ENCODE results near the gene NEU2. TPM values are rescaled to one million over a fixed set of nuclear protein-coding genes. Genes with fewer than 3 reads are reported as not detected.
"Not testable (repeated sequence)": the region's sequence is repeated elsewhere in the genome, so short reads cannot be mapped to it uniquely, and the experiment has no call there.

Gene NEU2
- total RNA-seq, 1 experiment from 2014 or later: not detected

DNA sequence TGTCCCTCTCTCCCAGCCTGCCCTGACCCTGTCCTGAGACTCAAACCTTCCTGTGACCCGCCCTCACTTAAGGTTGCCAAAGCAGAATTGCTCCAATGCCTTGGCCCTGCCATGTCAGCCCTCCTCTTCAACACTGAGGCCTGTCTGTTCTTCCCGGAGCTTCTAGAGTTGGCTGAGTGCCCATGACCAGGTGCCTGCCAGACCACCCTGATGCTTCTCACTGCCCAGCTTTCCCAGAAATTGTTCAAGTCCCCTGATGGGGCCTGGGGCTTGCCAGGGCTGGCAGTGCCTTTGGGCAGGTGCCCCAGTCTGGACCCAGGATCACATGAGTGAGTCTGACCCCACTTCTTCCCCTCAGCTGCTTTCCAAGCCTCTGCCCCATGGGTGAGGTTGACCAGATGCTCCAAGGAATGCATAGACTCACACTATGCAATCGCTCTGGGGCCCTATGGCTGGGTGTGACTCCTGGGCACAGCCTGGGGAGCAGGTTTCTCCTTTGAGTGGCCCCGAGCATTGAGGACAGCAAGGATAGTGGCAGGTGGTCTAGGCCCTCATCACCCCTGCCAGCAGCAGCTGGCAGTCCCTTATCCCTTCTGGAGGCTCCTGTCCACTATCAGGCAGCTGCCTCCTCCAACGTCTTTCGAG lies 24.6 kb downstream of the NEU2 start:
- DNase-seq (ENCODE audit: low read depth): no peak

DNA sequence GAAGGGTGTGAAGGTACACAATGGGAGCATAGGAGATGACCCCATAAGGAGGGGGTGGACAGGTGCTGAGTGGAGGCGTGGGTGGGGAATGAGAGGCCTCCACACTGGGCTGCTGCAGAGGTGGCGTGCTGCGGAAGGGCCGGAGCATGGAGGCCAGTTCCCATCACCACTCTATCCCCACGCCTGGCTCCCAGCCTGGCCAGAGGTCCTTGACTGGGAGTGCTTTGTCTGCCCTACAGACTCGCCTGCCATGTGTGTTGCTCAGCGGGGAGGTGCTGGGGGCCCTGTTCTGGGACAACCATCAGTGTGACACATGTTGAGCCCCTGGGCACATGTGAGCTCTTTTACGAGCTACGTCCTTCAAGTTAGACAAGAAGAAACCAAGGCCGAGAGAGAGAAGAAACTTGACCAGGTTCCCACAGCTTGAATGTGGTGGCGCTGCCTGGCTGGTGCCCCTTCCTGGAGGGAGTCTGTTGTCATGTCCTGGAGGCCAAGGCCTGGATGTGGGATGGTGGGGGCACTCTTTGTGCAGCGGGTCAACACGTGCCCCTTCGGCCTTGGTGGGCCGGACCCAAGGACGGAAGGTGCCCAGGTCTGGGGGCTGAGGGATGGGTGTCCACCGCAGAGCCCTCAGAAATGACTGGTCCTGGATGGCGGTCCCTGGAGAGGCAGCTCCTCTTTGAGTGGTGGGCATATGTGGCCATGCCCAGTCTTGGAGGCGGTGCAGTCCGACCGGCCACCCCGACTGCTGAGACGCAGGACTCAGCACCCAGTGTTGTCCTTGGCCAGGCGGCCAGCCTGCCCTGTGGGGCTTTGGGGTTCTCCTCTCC lies 26.5 kb downstream of the NEU2 start:
- no peak for DNase-seq (ENCODE audit: low read depth)

DNA sequence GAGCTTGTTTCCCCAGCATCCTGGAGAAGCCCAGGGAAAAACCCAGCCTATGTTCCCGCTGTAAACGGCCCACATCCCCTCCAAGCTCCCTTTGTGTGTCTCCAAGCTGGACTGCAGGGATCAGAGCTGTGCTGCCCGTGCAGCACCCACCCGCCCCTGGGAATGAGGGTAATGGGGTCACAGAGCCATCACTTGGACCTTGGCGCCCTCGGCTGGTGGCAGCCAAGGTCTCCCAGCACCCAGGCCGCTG lies 27.0 kb downstream of the NEU2 start:
- no peak for DNase-seq (ENCODE audit: low read depth)

DNA sequence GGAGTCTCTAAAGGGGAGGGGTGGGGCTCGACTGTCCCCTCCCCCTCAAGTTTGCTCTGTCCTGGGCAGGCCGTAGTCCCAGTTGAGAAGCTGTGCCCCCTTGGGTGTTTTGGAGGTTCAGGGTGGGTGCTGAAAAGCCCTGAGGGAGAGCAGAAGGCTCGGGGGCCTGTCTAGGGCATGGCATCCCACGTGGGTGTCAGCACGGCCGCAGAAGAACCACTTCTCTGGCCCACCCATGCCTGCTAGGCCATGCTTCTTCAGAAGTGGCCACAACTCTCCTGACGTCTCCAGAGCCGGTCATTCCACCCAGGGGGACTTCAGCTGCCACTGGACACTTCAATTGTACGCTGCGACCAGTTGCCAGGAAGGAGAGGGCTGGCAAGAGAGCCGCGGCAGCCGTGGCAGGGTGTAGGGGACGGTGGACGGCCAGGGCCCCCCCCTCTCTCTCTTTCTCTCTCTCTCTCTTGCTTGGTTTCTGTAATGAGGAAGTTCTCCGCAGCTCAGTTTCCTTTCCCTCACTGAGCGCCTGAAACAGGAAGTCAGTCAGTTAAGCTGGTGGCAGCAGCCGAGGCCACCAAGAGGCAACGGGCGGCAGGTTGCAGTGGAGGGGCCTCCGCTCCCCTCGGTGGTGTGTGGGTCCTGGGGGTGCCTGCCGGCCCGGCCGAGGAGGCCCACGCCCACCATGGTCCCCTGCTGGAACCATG lies 27.5 kb downstream of the NEU2 start, which contains the start of gene INPP5D:
Gene INPP5D, plus strand, starts transcription at position 546 of the 704 bp plus-strand sequence. Its CDS starts 137 bp downstream, at position 683.
- no peak for DNase-seq (ENCODE audit: low read depth)

DNA sequence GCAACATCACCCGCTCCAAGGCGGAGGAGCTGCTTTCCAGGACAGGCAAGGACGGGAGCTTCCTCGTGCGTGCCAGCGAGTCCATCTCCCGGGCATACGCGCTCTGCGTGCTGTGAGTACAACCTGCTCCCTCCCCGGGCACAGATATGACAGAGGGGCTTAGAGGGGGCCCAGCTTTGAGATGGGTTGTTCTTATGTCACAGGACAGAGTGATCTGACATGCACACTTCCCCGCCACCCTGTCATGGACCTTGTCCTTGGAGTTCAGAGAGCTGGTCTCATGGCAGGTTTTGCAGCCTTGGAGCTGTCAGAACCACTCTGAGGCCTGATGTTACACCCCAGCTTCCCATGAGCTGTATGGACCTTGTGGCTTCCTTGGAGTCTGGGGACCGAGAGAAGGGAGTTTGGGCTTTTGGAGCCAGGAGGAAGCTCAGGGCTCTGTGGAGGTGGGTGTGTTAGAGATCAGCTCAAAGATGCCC lies 28.1 kb downstream of the NEU2 start:
- no peak for DNase-seq (ENCODE audit: low read depth)

DNA sequence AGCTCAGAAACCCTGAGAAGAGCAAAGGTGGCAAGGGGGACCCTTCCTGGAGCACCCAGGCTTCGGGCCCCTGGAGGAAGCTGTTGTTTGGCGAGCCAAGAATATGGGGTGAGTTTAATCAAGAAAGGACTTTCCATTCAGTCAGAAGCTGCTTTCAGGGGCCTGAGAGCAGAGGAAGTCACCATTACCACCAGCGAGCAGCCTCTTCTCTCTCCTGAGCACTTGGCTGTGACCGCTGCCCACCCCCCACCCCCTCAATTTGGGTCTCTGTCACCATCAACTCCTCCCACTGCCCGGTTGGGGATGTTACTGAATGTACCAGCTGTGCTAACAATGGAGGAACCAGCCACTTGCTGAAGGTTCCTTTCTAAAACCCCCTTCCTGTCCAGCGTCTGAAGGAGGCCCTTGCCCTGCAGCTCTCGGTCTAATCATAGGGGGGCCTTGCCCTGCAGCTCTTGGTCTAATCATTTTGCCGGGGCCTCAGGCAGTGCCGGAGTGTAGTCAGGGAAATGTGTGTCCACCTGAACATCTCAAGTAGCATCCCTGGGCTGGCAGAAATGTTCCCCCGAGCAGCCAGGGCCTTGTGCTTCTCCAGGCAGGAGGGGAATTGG lies 28.6 kb downstream of the NEU2 start:
- no peak for DNase-seq (ENCODE audit: low read depth)

DNA sequence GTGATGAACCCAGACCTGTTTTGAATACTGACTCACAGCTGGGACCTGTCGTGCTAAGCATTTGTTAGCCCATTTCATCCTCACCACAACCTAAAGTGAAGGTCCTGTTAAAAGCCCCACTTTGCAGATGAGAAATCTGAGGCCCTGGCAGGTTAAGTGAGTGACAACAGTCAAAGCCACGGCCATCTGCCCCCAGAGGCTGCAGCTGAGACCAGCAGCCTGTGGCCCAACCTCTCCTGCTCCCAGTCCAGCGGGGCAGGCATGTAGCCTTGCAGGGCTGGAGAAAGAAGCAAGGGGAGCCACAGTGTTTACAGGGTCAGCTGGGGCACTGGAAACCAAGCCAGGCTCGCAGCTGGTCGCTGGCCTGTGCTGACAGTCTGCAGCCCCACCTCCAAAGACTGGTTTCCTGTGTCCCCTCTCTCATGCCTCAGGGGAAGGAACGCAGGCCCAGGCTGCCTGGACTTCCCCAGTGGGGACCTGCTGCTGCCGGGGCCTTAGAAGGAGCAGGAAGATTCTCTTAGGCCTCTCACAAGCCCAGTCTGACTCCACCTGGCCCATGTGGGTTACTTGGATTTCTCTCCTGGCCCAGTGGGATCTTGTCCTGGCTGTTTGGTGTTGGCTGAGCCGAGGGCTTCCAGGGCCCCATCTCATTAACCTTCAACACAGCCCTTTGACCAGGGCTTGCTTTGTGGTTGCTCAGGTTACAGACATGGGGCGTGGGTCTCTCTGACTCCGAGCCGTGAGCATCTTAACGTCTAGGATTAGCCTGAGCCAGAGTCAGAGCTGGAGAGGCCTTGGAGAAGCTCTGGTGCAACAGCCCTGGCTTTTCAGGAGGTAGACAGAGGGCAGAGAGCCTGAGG lies 29.3 kb downstream of the NEU2 start:
- DNase-seq (ENCODE audit: low read depth): no peak

DNA sequence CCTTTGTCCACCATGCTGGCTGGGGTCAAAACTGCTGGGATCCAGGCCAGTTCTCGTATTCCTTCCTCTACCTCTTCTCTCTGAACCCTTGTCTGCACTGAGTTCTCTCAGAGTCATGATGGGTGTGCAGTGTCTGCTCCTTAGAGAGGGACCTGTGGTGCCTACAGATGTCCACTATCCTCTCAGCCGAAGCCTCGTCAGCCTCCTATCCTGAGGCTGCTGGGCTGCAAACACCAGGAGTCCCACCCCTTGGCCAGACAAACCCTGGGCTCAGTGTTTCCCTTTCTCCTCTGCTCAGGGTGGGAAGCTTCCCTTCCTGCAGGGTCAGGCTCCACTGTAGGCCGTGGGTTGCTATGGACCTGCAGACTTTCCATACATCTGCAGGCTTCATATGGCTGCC lies 30.0 kb downstream of the NEU2 start:
- no peak for DNase-seq (ENCODE audit: low read depth)

DNA sequence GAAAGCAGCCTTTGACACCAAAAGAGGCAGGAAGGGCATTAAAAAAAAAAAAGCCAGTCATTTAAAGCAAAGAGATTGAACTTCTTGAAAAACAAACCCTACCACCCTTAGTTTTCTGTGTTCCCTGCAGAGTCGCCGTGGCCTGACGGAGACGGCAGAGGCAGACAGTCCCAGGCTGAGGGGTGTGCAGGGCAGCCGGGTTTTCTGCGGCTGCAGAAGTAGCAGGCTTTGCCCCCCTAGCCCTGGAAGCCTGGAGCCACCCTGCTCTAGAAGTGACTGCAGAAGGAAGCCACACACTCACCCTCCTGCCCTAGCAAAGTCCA lies 30.4 kb downstream of the NEU2 start:
- DNase-seq (ENCODE audit: low read depth): no peak

DNA sequence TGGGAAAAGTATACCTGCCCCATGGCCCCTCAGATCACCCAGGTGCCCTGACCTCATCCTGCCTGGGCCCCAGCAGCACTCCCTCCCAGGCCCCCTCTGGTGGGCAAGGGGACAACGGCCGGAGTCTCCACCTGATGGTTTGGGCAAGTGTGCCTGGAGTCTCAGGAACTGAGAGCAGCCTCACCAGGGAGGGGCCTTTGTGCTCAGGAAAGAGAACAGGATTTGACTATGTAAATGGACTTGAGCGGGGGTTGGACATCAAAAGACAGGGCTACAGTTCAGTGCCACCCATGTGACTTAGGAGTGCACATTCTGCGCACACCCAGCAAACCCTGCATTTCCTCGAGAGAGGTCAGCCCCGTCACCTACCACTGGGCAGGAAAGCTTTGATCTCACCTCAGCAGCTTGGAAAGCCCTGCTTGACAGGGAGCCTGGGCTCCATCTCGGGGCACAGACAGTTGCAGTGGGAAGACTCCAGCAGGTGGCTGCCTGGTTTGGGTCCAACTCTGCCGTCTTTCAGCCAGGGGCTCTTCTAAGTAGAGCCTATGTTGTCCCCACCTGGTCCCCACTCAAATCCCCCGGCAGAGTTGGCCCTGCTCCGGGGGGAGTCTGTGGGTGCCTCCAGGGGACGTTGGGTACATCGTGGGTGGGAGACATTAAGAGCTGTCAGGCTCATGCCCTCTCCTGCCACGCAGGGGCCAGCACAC lies 30.9 kb downstream of the NEU2 start:
- no peak for DNase-seq (ENCODE audit: low read depth)

DNA sequence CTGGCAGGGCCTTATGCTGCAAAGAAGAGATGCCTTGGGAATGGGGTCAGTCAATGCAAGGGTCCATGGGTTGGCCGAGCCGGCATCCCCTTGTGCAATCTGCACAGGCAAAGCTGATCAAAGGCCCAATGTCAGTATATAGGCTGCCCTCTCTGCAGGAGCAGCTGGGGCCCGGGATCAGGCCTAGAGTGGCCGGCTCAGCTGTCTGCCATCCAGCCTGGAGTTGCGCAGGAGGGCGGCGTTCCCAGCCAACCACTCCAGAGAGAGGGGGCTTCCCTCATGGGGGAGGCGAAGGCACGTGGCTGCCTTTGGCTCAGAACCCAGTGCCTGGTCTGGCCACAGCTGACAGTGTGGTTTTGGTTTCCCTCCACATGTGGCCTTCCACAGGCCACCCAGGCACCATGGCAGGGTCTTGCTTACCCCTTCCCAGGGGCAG lies 31.5 kb downstream of the NEU2 start:
- no peak for DNase-seq (ENCODE audit: low read depth)

DNA sequence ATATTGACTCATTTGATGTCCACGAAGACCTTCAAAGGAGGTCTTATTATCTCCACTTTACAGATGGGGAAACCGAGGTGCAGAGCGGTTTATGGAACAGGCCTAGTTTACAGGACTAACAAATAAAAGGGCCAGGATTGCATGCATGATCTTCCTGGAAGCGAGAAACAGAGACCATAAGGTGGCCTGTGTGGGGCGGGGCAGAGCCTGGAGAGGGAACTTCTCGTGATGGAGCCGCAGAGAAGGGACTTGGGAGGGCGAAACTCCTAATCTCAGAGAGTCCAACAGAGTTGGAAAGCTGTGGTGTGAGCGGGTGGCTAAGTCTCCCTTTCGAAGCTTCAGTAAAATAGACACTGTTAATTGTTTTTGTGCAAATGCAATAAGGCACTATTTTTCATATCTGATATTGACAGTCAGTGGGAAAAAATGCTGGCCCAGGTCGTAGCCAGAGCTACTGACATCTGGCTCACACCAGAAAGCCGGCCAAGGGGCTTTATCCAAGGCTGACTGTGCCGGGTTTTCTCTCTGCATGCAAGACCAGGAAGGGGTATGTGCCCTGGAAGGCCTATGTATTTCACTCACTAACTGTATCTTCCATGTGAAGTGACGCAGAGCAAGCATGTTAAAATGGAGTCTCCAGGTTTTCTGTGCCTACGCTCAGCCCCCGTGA lies 32.2 kb downstream of the NEU2 start:
- DNase-seq (ENCODE audit: low read depth): no peak

DNA sequence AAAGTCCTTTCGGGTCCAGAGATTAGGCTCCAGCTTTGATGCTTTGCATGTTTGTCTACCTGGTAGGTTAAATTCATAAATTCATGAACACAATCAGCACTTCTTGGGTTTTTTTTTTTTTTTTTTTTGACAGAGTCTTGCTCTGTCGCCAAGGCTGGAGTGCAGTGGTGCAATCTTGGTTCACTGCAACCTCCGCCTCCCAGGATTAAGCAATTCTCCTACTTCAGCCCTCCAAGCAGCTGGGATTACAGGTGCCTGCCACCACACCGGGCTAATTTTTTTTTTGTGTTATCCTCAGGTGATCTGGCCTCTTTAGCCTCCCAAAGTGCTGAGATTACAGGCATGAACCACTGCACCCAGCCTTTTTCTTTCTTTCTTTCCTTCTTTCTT lies 32.7 kb downstream of the NEU2 start:
- not testable (repeated sequence) for DNase-seq (ENCODE audit: low read depth)

DNA sequence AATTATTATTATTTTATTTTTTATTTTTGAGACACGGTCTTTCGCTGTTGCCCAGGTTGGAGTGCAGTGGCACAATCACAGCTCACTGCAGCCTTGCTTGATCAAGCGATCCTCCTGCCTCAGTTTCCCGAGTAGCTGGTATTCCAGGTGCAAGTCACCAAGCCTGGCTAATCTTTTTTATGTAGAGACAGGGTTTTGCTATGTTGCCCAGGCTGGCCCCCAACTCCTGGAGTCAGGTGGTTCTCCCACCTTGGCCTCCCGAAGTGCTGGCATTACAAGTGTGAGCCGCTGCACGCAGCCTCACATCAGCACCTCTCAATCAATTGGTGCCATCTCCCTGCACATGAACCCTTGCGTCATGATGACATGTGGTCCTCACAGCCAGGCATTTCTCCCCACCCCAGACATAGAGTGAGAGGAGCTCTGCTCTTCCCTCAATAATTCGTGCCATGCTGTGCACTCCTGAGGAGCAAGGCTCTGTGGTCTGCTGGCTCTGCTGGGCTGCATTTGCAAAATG lies 33.5 kb downstream of the NEU2 start:
- DNase-seq (ENCODE audit: low read depth): no peak

DNA sequence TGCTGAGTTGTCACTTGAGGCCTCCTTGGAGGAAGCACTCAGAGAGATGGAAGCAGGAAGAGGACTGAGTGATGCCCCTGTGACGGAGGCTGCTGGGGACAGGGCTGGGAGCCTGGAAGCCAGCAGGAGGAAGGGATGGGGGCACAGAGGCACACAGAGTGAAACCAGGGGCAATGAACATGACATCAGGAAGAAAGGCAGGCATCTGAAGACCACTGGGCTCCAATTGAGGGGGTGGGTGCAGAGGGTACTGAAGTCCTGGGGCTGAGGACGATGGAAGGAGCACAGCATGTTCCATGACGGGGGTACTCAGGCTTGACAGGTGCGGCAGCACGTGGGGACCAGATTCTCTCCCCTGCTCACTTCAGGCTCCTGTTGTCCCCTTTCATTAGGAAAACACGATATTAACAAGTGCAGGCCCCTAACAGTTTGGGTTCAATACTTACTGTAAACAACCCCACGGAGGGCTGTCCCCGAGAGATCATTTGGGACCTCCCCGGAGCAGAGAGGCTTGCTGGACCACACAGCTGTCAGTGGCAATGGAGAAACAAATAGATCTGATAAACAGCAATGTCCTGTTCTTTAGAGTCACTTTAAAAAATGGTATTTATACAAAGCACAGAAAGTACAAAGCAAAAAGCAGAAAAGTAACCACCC lies 36.4 kb downstream of the NEU2 start:
- DNase-seq (ENCODE audit: low read depth): no peak

DNA sequence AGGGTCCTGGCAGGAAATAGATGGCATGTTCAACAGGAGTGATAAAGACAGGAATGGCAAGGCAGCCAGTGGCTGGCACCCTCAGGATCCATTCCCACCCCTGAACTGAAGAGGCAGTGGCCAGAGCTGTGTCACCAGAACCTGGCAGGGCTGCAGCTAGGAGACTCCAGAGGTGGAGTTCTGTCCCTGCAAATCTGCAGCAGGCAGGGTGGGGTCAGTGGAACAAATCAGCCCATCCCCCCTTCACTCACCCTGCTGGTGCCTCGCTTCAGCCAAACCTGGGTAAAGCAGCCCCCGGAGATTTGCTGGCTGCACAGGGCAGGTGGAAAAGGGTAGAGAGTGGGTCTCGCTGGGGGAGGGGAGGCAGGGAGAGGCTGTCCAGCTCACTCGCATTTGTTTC lies 40.4 kb downstream of the NEU2 start:
- DNase-seq (ENCODE audit: low read depth): no peak

DNA sequence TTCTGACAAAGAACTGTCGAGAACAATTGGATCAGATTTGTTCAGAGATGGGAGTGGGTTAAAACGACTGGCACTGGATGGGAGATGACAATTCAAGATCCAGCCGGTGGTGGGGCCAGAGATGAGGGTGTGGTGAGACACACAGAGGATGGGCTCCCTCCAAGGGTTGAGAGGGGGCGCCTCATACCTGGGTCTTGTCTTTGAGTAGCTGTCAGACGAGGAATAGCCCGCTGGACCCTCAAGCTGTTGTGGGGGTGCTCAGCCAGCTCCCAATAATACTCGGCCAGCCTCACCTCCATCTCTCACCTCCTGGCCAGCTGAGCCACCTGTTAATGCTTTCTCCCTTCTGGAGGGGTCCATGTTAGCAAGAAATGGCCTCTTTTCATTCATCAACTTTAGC lies 41.6 kb downstream of the NEU2 start:
- DNase-seq (ENCODE audit: low read depth): no peak

DNA sequence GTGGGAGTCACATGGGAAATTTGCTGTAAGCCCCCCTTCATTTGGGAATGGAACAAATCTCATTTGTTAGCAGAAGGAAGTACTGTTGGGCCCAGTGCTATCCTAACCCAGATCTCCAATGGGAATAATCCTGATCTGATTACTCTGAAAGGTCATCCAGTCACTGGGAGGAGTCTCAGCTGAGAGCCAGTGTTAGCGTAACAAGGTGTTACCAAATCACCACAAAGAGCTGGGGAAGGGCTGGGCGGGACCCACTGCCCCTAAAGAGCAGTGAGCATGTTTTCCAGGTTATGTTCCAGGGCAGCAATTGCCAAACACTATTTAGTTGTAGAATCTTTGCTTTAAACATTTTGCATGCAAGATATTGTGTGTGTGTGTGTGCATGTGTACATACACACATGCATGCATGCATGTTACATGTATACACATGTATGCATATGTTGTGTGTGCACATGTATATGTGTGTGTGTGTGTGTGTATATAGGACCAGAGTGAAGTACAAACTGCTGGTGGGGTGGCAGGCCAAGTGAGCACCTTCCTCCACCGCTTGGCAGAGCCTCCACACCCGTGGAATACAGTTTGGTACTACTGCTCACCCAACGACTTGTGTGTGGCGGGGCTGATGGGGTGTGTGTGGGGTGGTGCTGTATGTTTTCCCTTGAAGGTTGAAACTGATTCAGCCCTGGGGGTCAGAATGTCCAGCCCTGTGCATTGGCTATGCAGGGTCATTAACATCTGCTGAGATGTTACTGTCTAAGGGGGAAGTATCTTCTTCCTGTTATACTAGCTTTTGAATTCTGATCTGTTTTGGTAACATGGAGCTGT lies 42.9 kb downstream of the NEU2 start:
- no peak for DNase-seq (ENCODE audit: low read depth)

DNA sequence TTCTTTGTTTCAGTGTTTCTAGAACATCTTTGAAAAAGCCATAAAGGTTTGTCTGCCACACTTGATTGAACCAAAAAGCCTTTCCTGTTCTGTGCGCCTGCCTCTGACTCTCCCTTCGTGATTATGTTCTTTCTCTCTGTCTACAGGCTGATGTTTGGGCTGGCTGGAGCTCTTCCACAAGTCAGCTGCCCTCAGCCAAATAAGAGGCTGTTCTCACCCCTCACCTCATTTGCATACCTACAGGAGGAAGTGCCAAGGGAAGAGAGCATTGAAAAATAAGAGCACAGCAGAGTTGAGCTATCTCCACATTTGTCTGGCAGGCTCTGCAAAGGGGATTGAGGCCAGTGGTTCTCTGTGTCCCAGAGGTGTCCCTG lies 43.5 kb downstream of the NEU2 start:
- no peak for DNase-seq (ENCODE audit: low read depth)

Data from Daoy (cell line).